ENCODE results near the gene FERMT1. TPM values are rescaled to one million over a fixed set of nuclear protein-coding genes. Genes with fewer than 3 reads are reported as not detected.
A peak's percentile ranks its signal among the peaks of the same experiment; 100 is the strongest.

The FERMT1 gene
- total and polyA plus RNA-seq, 2 experiments from 2014 or later: 16.2 to 18.3 TPM

DNA sequence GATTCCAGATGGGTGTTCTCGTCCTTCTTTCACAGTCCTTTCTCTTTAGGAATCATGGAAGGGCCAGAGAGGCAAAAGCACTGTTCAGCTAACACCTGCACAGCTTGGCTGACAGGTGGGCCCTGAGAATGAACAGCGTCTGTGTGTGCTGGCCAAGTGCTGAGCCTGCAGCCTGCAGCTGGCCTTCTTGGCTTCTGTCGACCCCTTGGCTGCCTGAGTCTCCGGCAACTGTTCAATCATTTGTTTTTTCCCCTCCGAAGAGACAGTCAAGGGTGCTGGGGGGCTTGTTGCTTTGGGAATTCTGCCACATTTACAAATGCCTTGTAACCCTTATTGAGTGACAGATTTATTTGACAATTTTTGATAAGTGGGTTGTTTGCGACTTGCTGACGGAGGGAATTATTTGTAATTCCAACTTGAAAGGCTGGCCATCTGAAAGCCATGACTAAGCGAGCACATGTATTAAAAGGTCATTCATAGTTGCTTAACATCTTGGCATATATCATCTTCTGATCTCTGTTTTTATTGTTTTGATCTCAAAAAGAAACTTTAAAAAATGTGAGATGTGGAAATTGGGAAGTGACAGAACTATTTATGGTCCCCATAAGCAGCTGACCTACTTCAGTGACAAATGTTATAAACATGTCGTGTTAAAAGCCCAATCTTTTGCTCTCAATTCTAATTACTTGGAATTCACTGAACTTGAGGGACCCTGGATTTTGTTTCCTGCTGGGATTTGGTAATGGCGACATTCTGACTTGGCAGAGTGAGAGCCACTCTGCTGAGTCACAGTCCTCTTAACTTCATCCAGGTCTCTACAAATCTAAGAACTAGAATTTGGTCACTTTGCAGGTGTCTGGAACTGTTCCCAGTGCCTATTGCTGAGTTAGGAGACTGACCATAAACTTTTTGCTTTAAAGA is 41.9 kb upstream of the FERMT1 start:
- Histone ChIP-seq H3K4me1 (ENCODE audit: insufficient read depth) (0 out of 2 replicates have a peak, but pooled peaks cover 3% of the 10 kb centered on the region), H3K79me2 (replicated peaks; ENCODE audit: insufficient read depth) (no peaks in the 10 kb centered on the region), H3K27me3 (ENCODE audit: insufficient read depth) (no peaks in the 10 kb centered on the region), H3K4me3 (no peak overlapping the region), H3K9me2 (ENCODE audit: insufficient read depth) (0 out of 2 replicates have a peak, but pooled peaks cover 2% of the 10 kb centered on the region), H3K36me3 (ENCODE audit: insufficient read depth) (no peaks in the 10 kb centered on the region), H3K27ac (ENCODE audit: low read depth) (no peak overlapping the region), H3F3A (replicated peaks; ENCODE audit: low read depth) (no peaks in the 10 kb centered on the region), H4K20me1 (replicated peaks; ENCODE audit: insufficient read depth) (no peaks in the 10 kb centered on the region), H3K4me2 (no peak overlapping the region), H2AFZ (0 out of 2 replicates have a peak overlapping the region, but pooled peaks have one; percentile 56)
- Mint-ChIP-seq H3K9me3 (peaks cover 20% of the 10 kb centered on the region), H3K4me1 (peaks cover 8% of the 10 kb centered on the region; the same call in 2 of the 3 replicates), H3K27me3 (ENCODE audit: insufficient read depth, low read depth, poor library complexity) (peaks cover 2% of the 10 kb centered on the region), H3K27ac (no peak overlapping the region), H3K4me3 (no peak overlapping the region), H3K36me3 (ENCODE audit: low read depth) (peaks cover 8% of the 10 kb centered on the region; the same call in 2 of the 3 replicates)
- ATAC-seq (no peak), DNase-seq (ENCODE audit: low spot score) (no peak)
- no peak for TF ChIP-seq ZNF114 (CRISPR knock-in tag; IDR thresholded peaks at IDR 0.05)
- TF ChIP-seq STAT1 (IDR thresholded peaks at IDR 0.05; ENCODE audit: unreplicated experiment): no peak
- TF ChIP-seq, protein P1, sequence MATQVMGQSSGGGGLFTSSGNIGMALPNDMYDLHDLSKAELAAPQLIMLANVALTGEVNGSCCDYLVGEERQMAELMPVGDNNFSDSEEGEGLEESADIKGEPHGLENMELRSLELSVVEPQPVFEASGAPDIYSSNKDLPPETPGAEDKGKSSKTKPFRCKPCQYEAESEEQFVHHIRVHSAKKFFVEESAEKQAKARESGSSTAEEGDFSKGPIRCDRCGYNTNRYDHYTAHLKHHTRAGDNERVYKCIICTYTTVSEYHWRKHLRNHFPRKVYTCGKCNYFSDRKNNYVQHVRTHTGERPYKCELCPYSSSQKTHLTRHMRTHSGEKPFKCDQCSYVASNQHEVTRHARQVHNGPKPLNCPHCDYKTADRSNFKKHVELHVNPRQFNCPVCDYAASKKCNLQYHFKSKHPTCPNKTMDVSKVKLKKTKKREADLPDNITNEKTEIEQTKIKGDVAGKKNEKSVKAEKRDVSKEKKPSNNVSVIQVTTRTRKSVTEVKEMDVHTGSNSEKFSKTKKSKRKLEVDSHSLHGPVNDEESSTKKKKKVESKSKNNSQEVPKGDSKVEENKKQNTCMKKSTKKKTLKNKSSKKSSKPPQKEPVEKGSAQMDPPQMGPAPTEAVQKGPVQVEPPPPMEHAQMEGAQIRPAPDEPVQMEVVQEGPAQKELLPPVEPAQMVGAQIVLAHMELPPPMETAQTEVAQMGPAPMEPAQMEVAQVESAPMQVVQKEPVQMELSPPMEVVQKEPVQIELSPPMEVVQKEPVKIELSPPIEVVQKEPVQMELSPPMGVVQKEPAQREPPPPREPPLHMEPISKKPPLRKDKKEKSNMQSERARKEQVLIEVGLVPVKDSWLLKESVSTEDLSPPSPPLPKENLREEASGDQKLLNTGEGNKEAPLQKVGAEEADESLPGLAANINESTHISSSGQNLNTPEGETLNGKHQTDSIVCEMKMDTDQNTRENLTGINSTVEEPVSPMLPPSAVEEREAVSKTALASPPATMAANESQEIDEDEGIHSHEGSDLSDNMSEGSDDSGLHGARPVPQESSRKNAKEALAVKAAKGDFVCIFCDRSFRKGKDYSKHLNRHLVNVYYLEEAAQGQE (IDR thresholded peaks at IDR 0.05; ENCODE audit: unreplicated experiment): no peak
- no peak for TF ChIP-seq CREB1 (CRISPR knock-in tag; IDR thresholded peaks at IDR 0.05; ENCODE audit: low read depth)
- TF ChIP-seq POLR2AphosphoS5 (IDR thresholded peaks at IDR 0.05; ENCODE audit: low read depth): no peak
- TF ChIP-seq, protein P2, sequence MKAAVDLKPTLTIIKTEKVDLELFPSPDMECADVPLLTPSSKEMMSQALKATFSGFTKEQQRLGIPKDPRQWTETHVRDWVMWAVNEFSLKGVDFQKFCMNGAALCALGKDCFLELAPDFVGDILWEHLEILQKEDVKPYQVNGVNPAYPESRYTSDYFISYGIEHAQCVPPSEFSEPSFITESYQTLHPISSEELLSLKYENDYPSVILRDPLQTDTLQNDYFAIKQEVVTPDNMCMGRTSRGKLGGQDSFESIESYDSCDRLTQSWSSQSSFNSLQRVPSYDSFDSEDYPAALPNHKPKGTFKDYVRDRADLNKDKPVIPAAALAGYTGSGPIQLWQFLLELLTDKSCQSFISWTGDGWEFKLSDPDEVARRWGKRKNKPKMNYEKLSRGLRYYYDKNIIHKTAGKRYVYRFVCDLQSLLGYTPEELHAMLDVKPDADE (IDR thresholded peaks at IDR 0.05): no peak
- no peak for TF ChIP-seq EZH2phosphoT487 (IDR thresholded peaks at IDR 0.05; ENCODE audit: unreplicated experiment)
- TF ChIP-seq EZH2 (IDR thresholded peaks at IDR 0.05; ENCODE audit: low read depth, unreplicated experiment): no peak
- TF ChIP-seq, protein P3, sequence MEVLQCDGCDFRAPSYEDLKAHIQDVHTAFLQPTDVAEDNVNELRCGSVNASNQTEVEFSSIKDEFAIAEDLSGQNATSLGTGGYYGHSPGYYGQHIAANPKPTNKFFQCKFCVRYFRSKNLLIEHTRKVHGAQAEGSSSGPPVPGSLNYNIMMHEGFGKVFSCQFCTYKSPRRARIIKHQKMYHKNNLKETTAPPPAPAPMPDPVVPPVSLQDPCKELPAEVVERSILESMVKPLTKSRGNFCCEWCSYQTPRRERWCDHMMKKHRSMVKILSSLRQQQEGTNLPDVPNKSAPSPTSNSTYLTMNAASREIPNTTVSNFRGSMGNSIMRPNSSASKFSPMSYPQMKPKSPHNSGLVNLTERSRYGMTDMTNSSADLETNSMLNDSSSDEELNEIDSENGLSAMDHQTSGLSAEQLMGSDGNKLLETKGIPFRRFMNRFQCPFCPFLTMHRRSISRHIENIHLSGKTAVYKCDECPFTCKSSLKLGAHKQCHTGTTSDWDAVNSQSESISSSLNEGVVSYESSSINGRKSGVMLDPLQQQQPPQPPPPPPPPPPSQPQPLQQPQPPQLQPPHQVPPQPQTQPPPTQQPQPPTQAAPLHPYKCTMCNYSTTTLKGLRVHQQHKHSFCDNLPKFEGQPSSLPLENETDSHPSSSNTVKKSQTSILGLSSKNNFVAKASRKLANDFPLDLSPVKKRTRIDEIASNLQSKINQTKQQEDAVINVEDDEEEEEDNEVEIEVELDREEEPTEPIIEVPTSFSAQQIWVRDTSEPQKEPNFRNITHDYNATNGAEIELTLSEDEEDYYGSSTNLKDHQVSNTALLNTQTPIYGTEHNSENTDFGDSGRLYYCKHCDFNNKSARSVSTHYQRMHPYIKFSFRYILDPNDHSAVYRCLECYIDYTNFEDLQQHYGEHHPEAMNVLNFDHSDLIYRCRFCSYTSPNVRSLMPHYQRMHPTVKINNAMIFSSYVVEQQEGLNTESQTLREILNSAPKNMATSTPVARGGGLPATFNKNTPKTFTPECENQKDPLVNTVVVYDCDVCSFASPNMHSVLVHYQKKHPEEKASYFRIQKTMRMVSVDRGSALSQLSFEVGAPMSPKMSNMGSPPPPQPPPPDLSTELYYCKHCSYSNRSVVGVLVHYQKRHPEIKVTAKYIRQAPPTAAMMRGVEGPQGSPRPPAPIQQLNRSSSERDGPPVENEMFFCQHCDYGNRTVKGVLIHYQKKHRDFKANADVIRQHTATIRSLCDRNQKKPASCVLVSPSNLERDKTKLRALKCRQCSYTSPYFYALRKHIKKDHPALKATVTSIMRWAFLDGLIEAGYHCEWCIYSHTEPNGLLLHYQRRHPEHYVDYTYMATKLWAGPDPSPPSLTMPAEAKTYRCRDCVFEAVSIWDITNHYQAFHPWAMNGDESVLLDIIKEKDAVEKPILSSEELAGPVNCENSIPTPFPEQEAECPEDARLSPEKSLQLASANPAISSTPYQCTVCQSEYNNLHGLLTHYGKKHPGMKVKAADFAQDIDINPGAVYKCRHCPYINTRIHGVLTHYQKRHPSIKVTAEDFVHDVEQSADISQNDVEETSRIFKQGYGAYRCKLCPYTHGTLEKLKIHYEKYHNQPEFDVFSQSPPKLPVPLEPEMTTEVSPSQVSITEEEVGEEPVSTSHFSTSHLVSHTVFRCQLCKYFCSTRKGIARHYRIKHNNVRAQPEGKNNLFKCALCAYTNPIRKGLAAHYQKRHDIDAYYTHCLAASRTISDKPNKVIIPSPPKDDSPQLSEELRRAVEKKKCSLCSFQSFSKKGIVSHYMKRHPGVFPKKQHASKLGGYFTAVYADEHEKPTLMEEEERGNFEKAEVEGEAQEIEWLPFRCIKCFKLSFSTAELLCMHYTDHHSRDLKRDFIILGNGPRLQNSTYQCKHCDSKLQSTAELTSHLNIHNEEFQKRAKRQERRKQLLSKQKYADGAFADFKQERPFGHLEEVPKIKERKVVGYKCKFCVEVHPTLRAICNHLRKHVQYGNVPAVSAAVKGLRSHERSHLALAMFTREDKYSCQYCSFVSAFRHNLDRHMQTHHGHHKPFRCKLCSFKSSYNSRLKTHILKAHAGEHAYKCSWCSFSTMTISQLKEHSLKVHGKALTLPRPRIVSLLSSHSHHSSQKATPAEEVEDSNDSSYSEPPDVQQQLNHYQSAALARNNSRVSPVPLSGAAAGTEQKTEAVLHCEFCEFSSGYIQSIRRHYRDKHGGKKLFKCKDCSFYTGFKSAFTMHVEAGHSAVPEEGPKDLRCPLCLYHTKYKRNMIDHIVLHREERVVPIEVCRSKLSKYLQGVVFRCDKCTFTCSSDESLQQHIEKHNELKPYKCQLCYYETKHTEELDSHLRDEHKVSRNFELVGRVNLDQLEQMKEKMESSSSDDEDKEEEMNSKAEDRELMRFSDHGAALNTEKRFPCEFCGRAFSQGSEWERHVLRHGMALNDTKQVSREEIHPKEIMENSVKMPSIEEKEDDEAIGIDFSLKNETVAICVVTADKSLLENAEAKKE (CRISPR knock-in tag; IDR thresholded peaks at IDR 0.05): no peak
- TF ChIP-seq JUNB (IDR thresholded peaks at IDR 0.05; ENCODE audit: unreplicated experiment): no peak
- no peak for TF ChIP-seq NANOG (IDR thresholded peaks at IDR 0.05; ENCODE audit: borderline replicate concordance)
- TF ChIP-seq, protein P4, sequence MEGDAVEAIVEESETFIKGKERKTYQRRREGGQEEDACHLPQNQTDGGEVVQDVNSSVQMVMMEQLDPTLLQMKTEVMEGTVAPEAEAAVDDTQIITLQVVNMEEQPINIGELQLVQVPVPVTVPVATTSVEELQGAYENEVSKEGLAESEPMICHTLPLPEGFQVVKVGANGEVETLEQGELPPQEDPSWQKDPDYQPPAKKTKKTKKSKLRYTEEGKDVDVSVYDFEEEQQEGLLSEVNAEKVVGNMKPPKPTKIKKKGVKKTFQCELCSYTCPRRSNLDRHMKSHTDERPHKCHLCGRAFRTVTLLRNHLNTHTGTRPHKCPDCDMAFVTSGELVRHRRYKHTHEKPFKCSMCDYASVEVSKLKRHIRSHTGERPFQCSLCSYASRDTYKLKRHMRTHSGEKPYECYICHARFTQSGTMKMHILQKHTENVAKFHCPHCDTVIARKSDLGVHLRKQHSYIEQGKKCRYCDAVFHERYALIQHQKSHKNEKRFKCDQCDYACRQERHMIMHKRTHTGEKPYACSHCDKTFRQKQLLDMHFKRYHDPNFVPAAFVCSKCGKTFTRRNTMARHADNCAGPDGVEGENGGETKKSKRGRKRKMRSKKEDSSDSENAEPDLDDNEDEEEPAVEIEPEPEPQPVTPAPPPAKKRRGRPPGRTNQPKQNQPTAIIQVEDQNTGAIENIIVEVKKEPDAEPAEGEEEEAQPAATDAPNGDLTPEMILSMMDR (conservative IDR thresholded peaks at IDR 0.05; ENCODE audit: low read depth in 2 of 2): no peak
- no peak for TF ChIP-seq ZNF331 (CRISPR knock-in tag; IDR thresholded peaks at IDR 0.05; ENCODE audit: low read depth)

Data from GM23338 (cell line).